Prostate gland (tissue), 2 donors: ENCODE measurements around the gene ZC3H8. TPM values are rescaled to one million over a fixed set of nuclear protein-coding genes. Genes with fewer than 3 reads are reported as not detected.

ENCODE experiments used
- DNase-seq: peaks from one replicate; pipeline ENCODE4 v3.0.0-alpha.2; 2019; ENCODE audit warnings: low spot score
- H3K27ac ChIP-seq, 2 donors: fragments of 200-600 bp; sonication (generic); 2 replicates each; pipeline ENCODE4 v1.5.1; 2017 to 2019
- H3K27me3 ChIP-seq: fragments of 200-600 bp; sonication (generic); replicated peaks from 2 replicates; pipeline ENCODE4 v1.5.1; 2019; ENCODE audit not compliant: insufficient read depth
- H3K36me3 ChIP-seq, 2 donors: fragments of 200-600 bp; sonication (generic); 1 replicate in 1 of 2; 2 replicates in 1 of 2; pipeline versions ENCODE4 v1.5.1 to v1.8.1; 2017 to 2019
- H3K4me1 ChIP-seq: fragments of 200-600 bp; sonication (generic); replicated peaks from 2 replicates; pipeline ENCODE4 v1.5.1; 2019
- H3K4me3 ChIP-seq, 2 donors: fragments of 200-600 bp; sonication (generic); 2 replicates each; pipeline ENCODE4 v1.5.1; 2017 to 2019
- H3K9me3 ChIP-seq: fragments of 200-600 bp; sonication (generic); 2 replicates; pipeline ENCODE4 v1.5.1; 2017
- POLR2A ChIP-seq: fragments of 450-650 bp; IDR thresholded peaks from one replicate; pipeline ENCODE4 v1.6.1; 2016; ENCODE audit warnings: antibody characterized with exemption, mild to moderate bottlenecking
- POLR2AphosphoS5 ChIP-seq: sonication (generic); formaldehyde crosslinking; IDR thresholded peaks from one replicate; pipeline ENCODE4 v1.6.1; 2017; ENCODE audit warnings: antibody characterized with exemption
- WGBS: methylation state at CpG from one replicate; pipeline ENCODE4 v1.1.5; 2018; 5-methylcytosine and 5-hydroxymethylcytosine counted together
- intact Hi-C: fragments of 100-400 bp; cut with DNase I; formaldehyde crosslinking; loops from one replicate; pipeline ENCODE4 v1.14.2; 2022
- total RNA-seq, 2 donors: library from RNA; depleted of rRNA; stranded (reverse); fragments of >200 nt; gene quantifications; one replicate each; pipeline ENCODE4 v1.1.0, GENCODE V29; 2016
- TF ChIP-seq, protein P1 (sequence below), 4 experiments: fragments of 200-600 bp in 2 of 4; fragments of 450-650 bp in 2 of 4; sonication (generic) in 2 of 4; IDR thresholded peaks; 1 replicate in 3 of 4; 2 replicates in 1 of 4; pipeline ENCODE4 v1.5.1; 2016 to 2019; ENCODE audit warnings: antibody characterized with exemption in 4 of 4, mild to moderate bottlenecking in 2 of 4, moderate library complexity in 2 of 4

Gene ZC3H8
- total RNA-seq, 2 donors from 2014 or later, result 3.3 to 4.9 TPM

DNA sequence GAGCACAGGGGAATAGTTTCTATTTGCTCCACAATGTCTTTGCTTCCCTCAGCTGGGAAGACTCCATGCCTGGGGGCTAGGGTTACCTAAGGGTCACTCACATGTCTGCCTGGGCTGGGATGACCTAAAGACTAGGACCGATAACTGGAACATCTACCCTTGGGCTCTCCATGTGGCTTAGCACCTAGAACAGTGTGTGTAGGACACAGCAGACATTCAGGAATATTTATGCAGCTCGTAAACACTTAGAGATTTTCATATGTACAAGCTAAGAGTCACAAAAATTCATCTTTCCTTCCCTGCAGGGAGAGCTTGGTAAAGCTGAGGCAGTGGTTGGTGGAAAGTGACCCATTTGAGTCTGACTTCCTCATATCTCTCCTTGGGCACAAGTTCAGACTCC, 60.8 kb downstream of the ZC3H8 start:
- Histone ChIP-seq H3K36me3 (no peaks in the 10 kb centered on the region), H3K4me3 (no peak overlapping the region), H3K4me1 (no peaks in the 10 kb centered on the region), H3K27me3 (no peaks in the 10 kb centered on the region), H3K9me3 (no peaks in the 10 kb centered on the region), H3K27ac (no peak overlapping the region)
- no peak for DNase-seq
- 86% methylated on average over 2 of the region's 2 CpGs for WGBS
- no peak for TF ChIP-seq POLR2A
- TF ChIP-seq POLR2AphosphoS5, result no peak
- TF ChIP-seq, protein P1, sequence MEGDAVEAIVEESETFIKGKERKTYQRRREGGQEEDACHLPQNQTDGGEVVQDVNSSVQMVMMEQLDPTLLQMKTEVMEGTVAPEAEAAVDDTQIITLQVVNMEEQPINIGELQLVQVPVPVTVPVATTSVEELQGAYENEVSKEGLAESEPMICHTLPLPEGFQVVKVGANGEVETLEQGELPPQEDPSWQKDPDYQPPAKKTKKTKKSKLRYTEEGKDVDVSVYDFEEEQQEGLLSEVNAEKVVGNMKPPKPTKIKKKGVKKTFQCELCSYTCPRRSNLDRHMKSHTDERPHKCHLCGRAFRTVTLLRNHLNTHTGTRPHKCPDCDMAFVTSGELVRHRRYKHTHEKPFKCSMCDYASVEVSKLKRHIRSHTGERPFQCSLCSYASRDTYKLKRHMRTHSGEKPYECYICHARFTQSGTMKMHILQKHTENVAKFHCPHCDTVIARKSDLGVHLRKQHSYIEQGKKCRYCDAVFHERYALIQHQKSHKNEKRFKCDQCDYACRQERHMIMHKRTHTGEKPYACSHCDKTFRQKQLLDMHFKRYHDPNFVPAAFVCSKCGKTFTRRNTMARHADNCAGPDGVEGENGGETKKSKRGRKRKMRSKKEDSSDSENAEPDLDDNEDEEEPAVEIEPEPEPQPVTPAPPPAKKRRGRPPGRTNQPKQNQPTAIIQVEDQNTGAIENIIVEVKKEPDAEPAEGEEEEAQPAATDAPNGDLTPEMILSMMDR (IDR thresholded peaks at IDR 0.05), result no peak
- intact Hi-C loops, result no loop called here

- TF ChIP-seq, protein P1 (IDR thresholded peaks at IDR 0.05), result no peak
- no peak for TF ChIP-seq POLR2AphosphoS5
- no peak for TF ChIP-seq POLR2A
- WGBS, result 94% methylated on average over 3 of the region's 3 CpGs
- no peaks in the 10 kb centered on the region for H3K4me1 ChIP-seq
- DNase-seq, result no peak
- intact Hi-C loops, result no loop called here
- no peak overlapping the region for H3K4me3 ChIP-seq
- H3K27ac ChIP-seq, result no peak overlapping the region
- no peaks in the 10 kb centered on the region for H3K36me3 ChIP-seq
- no peaks in the 10 kb centered on the region for H3K9me3 ChIP-seq
- no peaks in the 10 kb centered on the region for H3K27me3 ChIP-seq
Observed at GRCh38 chr2:112189001-112189556, 65.8 kb downstream of the ZC3H8 start.

DNA sequence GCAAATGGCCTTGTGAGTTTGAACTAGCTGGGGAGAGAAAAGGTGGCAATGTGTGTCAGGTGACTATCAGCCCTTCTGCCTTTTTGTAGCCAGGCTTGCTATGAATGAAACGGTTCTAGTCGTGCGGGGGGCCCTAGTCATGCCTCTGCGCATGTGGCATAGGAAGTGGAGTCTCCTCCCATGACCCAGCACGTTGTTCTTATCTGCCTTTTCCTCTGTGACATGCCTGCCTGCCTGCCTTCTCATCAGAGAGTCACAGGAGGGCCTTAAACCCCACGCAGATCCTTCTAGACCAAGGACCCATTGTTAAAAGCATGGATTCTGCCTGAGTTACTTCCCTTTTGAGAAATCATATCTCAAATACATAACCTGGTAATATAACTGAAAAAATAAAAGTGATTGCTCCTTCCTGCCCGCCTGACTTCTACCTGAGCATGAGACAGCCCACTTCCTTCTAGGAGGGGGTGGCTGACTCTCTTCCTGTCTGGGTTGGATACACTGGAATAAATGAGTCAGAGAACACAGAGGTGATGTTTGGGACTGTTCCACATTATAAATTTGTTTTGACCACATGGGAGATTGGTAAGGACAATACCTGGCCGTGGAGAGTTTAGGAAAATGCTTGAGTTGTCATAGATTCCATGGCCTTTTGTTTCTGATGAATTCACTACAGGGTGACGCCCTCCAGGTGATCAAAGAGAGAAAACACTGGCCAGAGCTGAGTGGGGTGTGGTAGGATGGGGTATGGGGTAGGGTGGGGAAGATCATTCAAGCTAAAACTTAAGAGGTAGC, 66.8 kb downstream of the ZC3H8 start:
- intact Hi-C loops, result no loop called here
- 73% methylated on average over 9 of the region's 9 CpGs for WGBS
- DNase-seq, result no peak
- no peaks in the 10 kb centered on the region for H3K9me3 ChIP-seq
- no peak overlapping the region for H3K4me3 ChIP-seq
- TF ChIP-seq POLR2A (no peak), POLR2AphosphoS5 (no peak)
- TF ChIP-seq, protein P1 (IDR thresholded peaks at IDR 0.05), result no peak
- H3K36me3 ChIP-seq, result no peaks in the 10 kb centered on the region
- no peaks in the 10 kb centered on the region for H3K27me3 ChIP-seq
- H3K4me1 ChIP-seq, result no peaks in the 10 kb centered on the region
- no peak overlapping the region for H3K27ac ChIP-seq

DNA sequence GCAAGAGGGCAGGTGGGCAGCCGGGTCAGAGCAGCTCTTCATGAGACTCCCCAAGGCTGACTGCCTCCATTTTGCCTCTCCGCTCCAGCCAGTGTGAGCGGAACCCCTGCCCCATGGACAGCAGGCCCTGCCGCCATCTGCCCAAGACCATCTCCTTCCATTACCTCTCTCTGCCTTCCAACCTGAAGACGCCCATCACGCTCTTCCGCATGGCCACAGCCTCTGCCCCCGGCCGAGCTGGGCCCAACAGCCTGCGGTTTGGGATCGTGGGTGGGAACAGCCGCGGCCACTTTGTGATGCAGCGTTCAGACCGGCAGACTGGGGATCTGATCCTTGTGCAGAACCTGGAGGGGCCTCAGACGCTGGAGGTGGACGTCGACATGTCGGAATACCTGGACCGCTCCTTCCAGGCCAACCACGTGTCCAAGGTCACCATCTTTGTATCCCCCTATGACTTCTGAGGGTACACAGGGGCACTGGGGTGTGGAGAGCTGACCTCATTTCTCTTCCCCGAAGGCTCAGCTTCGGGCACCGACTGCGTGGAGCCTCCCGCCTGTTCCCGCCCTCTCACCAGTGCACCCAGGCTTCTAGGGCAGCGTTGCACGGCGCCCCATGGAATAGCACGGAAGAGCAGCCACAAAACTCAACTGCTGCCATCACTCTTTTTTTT, 67.7 kb downstream of the ZC3H8 start:
- Histone ChIP-seq H3K36me3 (no peaks in the 10 kb centered on the region), H3K27me3 (no peaks in the 10 kb centered on the region), H3K4me1 (no peaks in the 10 kb centered on the region), H3K4me3 (no peak overlapping the region), H3K27ac (no peak overlapping the region), H3K9me3 (no peaks in the 10 kb centered on the region)
- 97% methylated on average over 31 of the region's 31 CpGs for whole genome bisulfite sequencing
- intact Hi-C loops, result no loop called here
- TF ChIP-seq POLR2A, result no peak
- TF ChIP-seq, protein P1 (IDR thresholded peaks at IDR 0.05), result no peak
- no peak for TF ChIP-seq POLR2AphosphoS5
- DNase-seq, result no peak
